Stimulated activated CD8-positive, alpha-beta memory T cell treated with anti-CD3 and anti-CD28 coated beads, Interleukin-7, amount 100 ng/mL, for 48 hours (primary cell): ENCODE results near the gene KRTDAP.
"Not testable (repeated sequence)": the region's sequence is repeated elsewhere in the genome, so short reads cannot be mapped to it uniquely, and the experiment has no call there.

Experiments
- DNase-seq, 2 donors: peaks; one replicate each; pipeline ENCODE4 v3.0.0-alpha.2; 2020; ENCODE audit warnings: low read depth in 1 of 2; ENCODE audit errors: extremely low read depth in 1 of 2

KRTDAP gene

DNA sequence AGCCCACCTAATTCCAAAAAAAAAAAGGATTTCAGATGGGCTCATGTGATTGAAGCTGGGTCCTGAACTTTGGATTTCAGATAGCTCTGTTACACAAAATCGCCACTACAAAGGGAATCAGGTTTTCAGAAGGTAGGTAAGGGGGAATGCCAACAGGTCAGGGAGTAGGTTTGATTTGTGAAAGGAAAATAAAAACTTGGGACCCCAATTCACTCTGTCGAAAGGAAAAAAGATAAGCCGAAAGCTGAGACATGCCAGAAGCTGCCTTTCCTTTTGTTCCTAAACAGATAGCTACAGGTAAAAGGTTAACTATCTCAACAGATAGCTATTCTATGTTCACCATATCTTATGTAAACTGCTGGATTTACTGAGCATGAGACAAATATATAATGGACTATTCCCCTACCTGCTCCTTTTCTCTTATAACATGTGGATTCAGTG, 4.0 kb downstream of the KRTDAP start:
- DNase-seq: no peak

DNA sequence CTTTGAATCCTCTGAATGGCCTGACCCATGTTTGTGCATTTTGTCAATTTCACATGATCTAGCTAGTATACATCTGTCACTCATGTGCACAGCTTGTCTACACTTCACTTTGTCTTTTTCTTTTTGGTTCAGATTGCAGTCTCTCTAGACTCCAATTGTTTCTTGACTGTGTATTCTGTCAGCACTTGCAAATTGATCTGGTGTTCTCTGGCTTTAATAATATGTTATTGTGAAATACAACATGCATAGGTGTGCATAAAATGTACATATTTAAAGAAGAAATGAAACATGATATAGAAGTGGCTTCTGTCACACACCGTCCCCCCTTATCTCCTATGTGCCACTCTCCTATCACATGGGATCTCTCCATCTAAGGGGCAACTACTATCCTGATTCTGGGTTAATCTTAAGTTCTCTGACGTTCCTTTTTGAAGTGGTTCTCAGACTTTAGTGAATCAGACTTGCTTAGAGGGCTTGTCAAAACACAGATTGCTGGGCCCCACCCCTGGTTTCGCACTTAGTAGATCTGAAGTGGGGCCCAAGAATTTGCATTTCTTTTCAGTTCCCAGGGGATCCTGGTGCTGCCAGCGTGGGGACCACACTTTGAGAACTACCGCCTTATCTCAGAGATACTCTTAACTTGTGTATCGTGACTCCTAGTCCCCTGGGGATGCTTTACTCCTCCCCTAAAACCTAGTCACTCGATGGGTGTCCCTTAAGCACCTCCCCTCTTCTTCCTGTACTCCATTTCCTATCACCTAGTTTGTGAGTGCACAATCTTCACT, 5.8 kb downstream of the KRTDAP start:
- peak in 1 of 2 donors; percentile 22 for DNase-seq

DNA sequence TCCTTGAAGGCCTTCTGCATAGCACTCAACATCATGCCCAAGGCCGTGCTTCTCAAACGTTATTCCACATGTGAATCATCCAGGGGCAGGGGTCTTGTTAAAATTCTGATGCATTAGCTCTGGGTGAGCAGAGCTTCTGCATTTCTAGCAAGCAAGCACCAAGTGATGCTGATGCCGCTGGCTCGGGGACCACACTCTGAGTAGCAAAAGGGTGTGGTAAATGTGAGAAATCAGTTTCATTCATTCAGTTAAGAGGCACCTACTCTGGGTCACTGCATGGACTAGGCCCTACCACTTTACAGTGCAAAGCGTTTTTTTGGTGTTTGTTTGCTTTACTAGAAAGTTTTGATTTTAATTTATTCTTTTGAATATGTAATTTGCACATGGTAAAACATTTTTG, 7.2 kb downstream of the KRTDAP start:
- DNase-seq: no peak

DNA sequence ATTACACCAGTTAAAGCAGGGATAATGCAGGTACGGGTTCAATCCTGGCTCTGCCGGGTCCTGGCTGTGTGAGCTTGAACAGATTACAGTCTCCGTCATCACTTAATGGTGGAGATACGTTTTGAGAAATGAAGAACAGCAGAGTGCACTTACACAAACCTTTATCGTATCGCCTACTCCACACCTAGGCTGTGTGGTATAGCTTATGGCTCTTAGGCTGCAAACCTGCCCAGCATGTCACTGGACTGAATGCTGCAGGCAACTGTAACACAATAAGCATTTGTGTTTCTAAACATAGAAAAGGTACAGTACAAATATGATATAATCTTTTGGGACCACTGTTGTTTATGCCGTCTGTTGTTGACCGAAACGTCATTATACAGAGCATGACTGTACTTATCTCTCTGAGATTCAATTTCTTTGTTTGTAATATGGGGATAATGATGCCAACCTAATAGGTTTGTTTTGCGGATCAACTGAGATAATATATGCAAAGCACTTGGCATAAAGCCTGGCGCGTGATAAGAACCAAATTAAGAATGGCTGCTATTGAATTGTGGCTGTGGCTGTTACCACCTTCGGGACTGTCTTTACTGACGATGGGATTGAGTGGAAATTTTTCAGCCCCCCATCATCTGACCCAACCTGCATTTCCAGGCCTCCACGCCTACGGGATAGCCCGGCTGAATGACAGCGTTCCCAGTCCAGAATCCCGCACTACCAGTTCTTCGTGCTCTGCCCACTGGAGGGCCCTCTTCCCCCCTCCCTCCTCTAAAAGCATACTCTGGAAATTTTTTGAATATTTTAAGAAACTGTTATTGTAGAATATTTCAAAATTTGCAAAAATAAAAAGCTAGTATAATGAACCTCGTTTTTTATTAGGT, 11.2 kb downstream of the KRTDAP start:
- no peak for DNase-seq

DNA sequence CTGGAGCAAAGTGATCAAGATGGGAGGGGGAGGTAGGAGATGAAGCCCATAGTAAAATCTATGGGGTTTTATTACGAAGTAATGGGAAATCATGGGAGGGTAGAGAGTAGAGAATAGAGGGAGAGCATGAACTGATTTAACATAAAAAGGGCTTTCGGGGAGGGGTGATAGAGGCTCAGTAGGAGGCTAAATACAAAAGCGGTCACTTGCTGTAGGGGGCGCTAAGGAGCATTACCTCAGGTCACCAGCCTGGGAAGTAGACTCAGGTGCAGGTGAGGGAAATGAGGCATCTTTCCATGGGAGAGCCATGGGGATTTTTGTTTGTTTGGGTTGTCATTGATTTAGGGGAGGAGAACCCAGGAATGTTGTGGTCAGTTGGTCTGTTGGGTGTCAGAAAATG, 14.1 kb downstream of the KRTDAP start:
- no peak for DNase-seq

DNA sequence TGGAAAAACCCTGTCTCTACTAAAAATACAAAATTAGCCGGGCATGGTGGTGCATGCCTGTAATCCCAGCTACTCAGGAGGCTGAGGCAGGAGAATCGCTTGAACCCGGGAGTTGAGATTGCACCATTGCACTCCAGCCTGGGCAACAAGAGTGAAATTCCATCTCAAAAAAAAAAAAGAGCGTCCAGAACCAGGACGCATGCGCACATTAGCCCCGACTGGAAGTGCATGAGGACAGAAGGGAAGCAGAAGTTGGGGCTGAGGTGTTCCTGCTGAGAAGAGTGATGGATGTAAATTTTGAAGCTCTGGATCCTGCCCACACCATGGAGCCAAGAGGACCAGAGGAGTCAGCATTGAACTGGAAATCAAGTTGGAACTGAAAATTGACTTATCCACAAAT, 15.7 kb downstream of the KRTDAP start:
- not testable (repeated sequence) for DNase-seq

DNA sequence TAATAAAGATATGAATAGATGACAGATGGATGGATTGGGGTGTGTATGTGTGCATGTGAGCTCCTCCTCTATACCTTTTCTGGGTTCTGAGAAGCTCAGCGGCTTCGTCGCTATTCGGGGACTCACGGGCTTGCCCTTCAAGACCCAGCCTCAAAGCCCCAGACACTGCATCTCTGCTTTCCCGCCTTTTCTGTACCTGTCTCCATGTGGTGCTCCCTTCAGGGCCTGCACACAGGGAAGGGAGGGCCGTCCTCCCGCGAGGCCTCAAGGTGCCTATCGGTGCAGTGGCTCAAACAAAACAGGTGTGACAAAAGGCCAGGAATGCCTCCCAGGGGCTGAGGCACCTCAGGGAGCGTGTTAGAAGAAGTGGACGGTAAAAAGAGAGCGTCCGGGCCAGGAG, 16.2 kb downstream of the KRTDAP start:
- no peak for DNase-seq

DNA sequence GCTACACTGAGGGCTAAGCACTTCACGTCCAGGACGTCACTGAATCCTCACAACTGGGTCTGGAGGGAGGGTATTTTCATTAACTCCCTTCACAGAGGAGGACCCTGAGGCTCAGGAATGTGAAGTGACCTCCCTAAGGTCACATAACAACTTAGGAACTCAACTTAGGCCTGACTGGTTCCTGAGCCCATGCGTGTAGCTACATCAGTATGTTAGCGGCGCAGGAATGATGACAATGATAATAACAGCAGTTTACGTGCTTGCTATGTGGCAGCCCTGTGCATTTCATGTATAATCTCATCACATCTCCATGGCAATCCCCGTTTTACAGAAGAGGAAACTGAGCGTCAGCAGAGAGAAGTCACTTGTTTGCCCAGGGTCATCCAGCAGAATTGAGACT, 18.3 kb downstream of the KRTDAP start:
- DNase-seq: no peak

DNA sequence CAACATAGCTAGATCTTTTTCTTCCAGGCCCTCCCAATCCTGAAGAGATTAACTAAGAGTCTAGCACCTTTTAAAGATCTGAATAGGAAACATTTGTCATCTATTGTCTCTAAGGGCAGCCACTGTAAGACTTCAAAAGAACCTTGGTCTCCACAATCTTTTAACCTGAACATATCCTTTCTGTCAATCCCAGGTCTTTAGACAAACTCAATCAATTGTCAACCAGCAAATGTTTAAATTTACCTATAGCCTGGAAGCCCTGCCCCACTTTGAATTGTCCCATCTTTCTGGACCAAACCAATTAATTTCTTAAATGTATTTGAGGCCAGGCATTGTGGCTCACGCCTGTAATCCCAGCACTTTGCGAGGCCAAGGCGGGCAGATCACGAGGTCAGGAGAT, 19.2 kb downstream of the KRTDAP start:
- DNase-seq: not testable (repeated sequence)

DNA sequence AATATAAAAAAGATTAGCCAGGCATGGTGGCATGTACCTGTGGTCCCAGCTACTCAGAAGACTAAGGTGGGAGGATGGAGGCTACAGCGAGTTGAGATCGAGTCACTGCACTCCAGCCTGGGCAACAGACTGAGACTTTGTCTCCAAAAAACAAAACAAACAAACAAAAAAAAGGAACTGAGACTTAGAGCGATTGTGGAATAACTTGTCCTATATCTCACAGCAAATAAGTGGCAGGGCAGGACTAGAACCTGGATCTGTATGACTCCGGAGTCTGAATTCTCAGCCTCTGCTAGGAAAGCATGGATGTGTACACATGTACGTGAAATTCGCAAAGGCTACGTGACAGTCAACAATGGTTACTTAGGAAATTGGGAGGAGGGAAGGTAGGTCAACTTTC, 20.1 kb downstream of the KRTDAP start:
- DNase-seq: no peak

DNA sequence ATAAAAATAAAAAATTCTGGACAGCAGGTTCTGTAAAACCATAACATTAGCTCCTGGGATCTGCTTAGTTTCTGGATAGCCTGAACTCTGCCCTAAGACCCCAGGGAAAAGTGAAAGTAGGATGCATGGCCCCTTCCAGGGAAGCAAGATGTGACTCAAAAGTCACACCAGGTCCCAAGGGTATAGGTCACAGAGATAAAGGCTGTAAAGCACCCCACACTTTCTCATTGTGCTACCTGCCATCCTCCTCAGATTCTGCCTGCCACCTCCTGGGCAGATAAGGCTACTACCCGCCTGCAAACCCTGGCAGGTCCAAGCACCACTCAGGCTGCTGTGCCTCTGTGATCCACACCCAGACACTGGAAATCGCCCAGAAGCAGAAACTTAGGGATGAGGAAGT, 21.6 kb downstream of the KRTDAP start:
- peak in 1 of 2 donors; percentile 61 for DNase-seq

DNA sequence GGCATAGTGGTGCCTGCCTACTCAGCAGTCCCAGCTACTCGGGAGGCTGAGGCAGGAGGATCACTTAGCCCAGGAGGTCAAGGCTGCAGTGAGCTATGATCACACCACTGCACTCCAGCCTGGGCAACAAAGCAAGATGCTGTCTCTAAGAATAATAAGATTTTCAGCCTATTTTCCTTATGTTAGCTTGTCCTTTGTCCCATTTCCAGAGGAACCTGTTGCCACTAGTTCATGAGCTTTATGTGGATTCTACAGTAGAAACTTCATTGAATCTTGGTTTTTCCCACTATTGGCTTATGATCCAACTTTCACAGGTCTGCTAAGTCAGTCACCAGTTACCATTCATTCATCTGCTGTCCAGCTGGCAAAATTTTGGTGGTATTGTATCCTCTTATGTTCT, 24.0 kb downstream of the KRTDAP start:
- no peak for DNase-seq

DNA sequence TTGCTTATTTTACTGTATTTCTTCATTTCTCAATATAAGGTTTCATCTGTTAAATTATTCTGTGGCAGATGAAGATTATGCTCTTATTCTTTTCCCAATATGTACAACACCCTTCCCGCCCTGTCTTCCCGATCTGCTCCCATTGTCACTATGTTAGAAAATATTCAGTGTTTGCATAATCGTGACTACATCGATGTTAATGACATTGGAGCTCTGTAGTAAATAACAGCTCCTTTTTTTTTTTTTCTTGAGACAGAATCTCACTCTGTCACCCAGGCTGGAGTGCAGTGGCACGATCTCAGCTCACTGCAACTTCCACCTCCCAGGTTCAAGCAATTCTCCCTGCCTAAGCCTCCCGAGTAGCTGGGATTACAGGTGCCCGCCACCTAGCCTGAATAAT, 27.3 kb downstream of the KRTDAP start:
- not testable (repeated sequence) for DNase-seq

DNA sequence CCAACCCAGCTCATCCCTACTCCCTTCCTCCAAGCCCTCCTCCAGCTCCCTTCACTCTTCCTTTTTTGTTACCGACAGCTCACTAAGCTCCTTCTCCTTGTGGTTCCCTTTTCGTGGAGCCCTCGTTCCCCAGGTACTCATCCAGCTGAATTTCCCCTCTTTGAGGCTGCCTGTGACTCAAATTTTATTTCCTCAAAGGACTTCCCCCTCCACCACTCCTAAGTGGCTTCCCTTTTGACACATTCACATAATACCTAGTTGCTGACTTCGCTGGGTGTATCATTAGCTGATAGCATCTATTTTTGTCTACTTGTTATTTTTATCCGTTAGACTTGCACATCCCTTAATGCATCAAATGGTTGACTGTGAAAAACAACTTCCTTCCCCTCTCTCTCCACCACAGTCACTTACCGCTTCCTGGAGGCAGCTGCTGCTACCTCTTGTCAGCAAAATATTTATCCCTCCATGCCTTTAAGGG, 27.7 kb downstream of the KRTDAP start:
- peak in 1 of 2 donors; percentile 20 for DNase-seq

DNA sequence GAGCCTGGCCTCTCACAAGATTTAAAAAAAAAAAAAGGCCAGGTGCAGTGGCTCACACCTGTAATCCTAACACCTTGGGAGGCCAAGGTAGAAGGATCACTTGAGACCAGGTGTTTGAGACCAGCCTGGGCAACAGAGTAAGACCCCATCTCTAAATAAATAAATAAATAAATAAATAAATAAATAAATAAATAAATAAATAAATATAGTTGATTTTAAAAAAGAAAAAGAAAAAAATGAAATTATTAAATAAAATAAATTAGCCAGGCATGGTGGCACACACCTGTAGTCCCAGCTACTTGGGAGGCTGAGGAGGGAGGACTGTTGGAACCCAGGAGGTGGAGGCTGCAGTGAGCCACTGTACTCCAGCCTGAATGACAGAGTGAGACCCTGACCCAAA, 28.5 kb downstream of the KRTDAP start:
- DNase-seq: not testable (repeated sequence)

DNA sequence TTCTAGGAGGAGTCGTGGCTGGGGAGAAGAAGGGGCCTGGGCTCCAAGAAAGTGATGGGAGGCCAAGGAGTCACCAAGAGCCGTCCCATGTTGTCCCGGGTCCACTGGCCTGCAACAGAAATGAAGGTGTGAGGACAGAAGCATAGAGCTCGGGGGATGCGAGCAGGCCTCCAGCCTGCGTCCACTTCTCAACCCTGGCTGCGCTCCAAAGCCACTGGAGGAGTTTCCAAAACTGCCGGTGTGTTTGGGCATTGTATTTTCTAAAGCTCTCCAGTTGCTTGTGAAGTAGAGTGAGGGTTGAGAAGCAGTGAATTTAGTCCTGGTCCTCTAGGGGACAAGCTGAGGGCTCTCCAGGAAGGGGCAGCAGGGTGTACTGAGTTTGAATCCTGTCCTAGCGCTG, 29.2 kb downstream of the KRTDAP start:
- no peak for DNase-seq

DNA sequence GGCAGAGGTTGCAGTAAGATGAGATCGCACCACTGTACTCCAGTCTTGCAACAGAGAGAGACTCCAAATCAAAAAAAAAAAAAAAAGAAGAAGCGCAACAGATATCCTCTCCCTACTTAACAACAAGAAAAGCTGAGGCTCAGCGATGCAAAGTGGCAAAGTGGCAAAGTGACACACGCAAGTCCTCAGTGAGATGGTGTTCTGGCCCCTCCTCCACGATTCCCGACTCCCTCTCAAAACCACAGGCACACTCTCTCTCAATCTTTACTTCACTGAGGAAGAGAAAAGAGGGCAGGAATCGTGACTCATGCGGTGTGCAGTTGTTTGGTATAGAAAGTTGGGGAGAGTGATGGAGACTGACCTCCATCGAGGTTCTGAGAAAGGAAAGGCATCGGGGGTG, 29.7 kb downstream of the KRTDAP start:
- no peak for DNase-seq

DNA sequence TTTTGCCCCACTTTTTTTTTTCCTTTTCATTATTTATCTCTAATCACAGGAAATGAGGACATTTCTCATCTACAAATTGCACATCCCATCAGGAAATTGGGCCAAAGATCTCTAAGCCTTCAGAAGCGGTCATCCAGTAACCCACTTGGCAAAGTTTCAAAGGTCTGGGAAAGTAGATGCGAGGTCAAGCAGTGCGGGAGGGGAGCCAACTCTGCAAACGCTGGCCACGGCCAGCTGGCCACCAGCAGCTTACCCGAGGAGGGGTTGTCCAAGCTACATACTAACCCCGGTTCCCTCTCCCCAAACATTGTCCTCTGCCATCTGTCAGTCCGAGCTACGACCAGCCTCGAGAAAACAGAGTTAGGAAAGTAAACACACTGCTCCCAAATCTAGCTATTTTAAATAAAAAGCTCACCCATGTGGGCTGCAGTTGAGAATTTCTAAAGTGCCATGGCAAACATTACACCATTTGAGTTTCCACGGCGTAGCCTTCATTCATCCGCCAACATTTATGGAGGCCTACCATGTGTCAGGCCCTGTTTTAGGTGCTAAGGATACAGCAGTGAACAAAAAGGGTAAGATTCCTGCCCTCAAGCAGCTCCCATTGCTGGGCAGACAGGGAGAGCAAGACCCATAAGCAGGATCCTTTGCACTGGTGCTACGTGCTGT, 30.7 kb downstream of the KRTDAP start:
- no peak for DNase-seq

DNA sequence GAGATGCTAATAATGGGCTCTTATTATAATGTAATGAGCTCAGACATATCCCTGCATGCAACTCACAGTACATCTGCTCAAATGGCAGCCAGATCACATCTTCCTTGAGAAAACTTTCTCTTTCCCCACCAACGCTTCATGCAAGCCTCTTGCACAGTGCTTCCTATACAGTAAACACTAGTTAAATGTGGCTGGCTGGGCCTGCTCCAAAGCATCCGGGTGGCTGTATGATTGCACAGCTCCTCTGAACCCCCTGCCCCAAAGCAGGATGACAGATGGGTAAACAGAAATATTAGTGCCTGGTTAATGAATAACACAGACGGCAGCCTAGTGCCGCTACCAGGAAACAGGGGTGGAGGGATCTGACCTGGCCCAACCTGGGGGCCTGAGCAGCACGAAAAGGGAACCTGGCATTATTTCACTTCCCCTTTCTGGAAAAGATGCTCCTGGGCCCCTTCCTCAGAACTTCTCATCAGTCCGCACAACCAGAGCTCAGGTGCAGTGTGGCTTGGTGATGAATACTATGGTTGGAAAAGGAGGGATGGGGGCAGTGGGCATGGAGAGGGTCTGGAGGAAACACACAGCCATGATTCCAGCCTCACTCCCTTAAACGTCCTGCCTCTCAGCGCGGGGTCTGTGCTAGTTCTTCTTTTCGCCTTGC, 31.4 kb downstream of the KRTDAP start:
- DNase-seq: no peak

DNA sequence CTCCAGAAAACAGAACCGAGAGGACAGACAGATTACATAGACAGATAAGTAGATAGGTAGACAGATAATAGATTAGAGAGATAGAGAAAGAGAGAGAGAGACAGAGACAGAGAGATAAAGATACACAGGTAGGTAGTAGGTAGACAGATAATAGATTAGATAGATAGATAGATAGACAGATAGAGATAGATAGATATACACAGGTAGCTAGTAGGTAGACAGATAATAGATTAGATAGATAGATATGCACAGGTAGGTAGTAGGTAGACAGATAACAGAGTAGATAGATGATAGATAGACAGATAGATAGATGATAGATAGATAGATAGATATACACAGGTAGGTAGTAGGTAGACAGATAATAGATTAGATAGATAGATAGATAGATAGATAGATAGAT, 32.1 kb downstream of the KRTDAP start:
- no peak for DNase-seq

DNA sequence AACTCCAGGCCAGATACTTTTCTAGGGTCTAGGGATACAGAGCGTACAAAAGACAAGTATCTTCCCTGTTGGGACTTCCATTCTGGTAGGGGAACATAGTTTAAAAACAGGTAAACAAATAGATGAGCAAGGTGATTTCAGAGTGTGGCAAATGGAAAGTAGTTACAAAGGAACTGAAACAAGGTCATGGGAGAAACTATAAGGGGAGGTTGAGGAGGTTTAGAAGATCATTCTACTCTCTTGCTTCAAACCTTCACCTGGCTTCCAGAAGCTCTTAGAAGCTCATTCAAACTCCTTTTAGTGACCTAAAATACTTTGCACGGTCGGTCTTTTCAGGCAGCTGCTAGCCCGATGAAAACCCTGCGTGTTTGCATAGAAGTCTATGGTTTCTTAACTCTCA, 33.1 kb downstream of the KRTDAP start:
- no peak for DNase-seq
